Stimulated activated CD8-positive, alpha-beta memory T cell treated with anti-CD3 and anti-CD28 coated beads, Interleukin-7, amount 100 ng/mL, for 48 hours (primary cell): ENCODE measurements around the gene DBX1.

ENCODE experiments used
- DNase-seq, 2 donors: peaks; one replicate each; pipeline ENCODE4 v3.0.0-alpha.2; 2020; ENCODE audit warnings: low read depth in 1 of 2; ENCODE audit errors: extremely low read depth in 1 of 2

DBX1 gene

GRCh38 chr11:20126724-20127123 lies 33.6 kb downstream of the DBX1 start:
- no peak for DNase-seq

- no peak for DNase-seq
Measured at GRCh38 chr11:20125927-20126326, 34.3 kb downstream of the DBX1 start.

DNA sequence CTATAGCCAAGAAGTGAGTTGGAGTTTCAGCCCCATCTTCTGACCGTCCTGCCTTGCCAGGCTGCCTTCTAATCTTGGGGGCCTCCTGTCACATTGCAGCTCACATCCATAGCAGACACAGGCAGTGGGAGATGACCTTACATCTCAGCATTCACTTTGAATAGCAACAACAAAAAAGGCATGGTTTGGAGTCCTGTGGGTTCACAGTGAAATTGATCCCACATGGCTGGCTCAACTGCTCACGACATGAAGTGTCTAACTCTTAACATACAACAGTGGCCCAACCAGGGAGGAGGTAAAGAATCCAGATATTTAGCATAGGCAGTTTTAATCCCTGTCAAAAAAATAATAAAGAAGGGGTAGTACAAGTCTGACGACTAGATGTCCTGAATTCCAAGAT lies 38.1 kb downstream of the DBX1 start:
- DNase-seq = no peak

GRCh38 chr11:20120134-20120925 lies 39.9 kb downstream of the DBX1 start:
- no peak for DNase-seq

DNA sequence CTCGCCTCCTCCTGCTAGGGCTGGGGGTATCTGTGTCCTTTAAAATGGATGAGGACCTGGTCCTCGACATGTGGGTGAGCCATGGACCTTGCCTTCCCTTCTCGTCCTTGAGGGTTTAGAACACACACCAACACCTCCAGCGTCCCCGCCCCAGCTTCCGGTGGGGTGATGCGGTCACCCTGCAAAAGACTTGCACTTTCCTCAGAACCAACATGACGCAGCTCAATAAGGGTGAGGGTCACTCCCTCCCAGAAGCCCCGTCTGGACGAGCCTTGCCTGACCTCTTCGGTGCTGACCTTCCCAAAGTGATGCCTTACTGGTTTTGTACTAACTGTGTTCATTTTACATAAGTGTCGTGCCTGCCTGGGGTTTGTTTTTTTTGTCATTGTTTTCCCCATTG lies 41.0 kb downstream of the DBX1 start:
- no peak for DNase-seq

- no peak for DNase-seq
Measured at GRCh38 chr11:20118209-20118608, 42.1 kb downstream of the DBX1 start.

- no peak for DNase-seq
Measured at GRCh38 chr11:20117291-20117690, 43.0 kb downstream of the DBX1 start.

DNA sequence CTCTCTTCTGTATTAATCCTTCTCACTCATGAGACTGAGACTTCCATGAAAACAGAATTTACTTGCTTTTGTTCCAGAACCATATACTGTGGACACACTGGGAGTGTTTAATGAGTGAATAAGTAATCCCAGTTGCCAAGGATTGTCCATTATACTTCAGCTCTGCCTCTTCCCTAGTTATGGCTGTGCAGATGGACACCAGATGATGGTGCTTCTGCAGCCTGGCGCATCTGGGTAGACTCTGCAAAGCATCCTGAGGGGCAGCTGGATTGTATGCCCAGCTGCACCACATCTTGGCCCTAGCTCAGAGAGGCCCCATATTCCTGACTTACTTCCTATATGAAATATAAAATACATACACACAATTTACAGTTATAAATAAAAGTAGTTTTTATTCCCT lies 43.5 kb downstream of the DBX1 start:
- no peak for DNase-seq

GRCh38 chr11:20114588-20114987 lies 45.7 kb downstream of the DBX1 start:
- no peak for DNase-seq

DNA sequence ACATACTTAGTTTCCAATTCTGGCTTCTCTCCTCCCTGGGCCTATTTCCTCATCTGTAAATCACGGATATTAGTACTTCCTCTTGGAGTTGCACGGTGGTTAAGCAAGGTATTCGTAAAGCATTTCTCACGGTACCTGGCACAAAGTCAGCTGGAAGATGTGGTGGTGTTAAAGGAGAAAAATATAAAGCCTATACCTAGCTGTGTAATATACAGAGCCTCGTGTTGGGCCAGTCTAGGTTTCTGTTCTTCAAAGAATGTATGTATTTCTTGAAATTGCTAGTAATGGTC lies 47.2 kb downstream of the DBX1 start:
- DNase-seq = no peak

GRCh38 chr11:20112291-20113148 lies 47.8 kb downstream of the DBX1 start:
- no peak for DNase-seq

DNA sequence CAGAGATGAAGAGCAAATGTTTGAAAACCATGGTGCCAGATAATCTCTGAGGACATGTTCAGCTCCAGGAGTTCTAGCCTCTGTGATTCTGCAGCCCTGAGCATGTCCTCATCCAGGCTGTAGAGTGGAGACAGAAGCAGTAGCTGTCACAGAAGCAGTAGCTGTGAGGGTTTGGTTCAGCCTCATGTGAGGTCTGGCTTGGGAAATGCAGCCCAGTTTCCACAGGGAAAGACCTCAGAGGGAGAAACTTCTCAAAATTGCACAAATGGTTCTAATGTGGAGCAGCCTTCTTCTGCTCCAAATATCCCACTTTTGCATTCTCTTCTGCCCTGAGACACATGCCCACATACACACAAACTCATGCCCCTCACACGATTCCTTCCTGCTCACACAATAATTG lies 48.4 kb downstream of the DBX1 start:
- DNase-seq = no peak

DNA sequence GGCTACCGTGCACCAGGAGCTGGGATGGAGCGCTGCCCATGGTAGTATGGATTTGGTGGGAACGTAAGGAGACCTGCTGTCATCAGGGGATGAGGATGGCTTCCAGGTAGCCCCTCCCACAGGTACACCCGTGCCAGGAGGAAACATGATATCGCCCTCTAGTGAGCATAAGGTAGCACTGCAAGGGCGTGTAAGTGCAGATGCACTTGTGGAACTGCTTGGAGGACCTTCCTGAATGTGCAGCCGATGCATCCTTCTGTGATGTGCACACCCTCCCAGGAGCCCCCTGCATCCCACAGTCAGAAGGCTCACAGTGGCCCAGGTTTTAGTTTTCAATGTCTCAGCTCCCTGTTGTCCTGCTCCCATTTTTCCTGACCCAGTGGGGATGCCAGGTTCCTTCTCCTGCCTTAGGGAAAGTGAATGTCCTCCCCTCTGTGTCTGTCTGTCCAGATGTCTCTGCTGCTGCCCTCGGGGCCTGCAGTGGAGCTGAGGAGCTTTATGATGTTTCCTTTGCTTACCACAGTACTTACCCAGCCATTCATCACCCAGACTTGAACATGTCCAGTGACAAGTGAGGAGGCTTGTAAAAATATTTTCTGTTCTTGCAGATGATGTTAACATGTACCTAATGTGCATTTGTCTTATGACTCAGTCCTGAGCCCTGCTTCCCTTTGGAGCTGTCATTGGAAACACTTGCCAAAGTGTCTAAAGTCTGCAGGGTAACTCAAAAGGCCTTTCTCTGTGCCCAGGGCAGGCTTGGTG lies 49.2 kb downstream of the DBX1 start:
- peak; percentile 26 to 36 for DNase-seq

GRCh38 chr11:20109731-20110445 lies 50.4 kb downstream of the DBX1 start:
- no peak for DNase-seq
